Hepatocyte (in vitro differentiated cells): ENCODE measurements around the gene PRDM16.

ENCODE experiments used
- CTCF ChIP-seq: fragments of 200-600 bp; sonication (generic); IDR thresholded peaks from 2 replicates; pipeline ENCODE4 v1.5.1; 2016; ENCODE audit warnings: antibody characterized with exemption, mild to moderate bottlenecking; ENCODE audit not compliant: poor library complexity
- EZH2 ChIP-seq: fragments of 200-600 bp; sonication (generic); IDR thresholded peaks from 2 replicates; pipeline ENCODE4 v1.6.1; 2016; ENCODE audit warnings: antibody characterized with exemption, mild to moderate bottlenecking, borderline replicate concordance
- EZH2phosphoT487 ChIP-seq: fragments of 200-600 bp; sonication (generic); IDR thresholded peaks from one replicate; pipeline ENCODE4 v1.6.1; 2018; ENCODE audit warnings: antibody characterized with exemption, mild to moderate bottlenecking, low read depth, moderate library complexity; ENCODE audit not compliant: unreplicated experiment, severe bottlenecking

- TF ChIP-seq CTCF (no peak), EZH2phosphoT487 (no peak), EZH2 (no peak)
These were observed 46.0 kb upstream of the PRDM16 start for GRCh38 chr1:3022976-3023375.
